Stomach smooth muscle (tissue), 2 donors: ENCODE data around the gene PDE6C.

Experiments used
- H3K27ac ChIP-seq: one replicate; pipeline ENCODE4 v1.7.0; 2013; ENCODE audit warnings: mild to moderate bottlenecking, low read length, inconsistent platforms
- H3K27me3 ChIP-seq, 2 donors: one replicate each; pipeline ENCODE4 v1.7.0; 2013; ENCODE audit warnings: low read length in 2 of 2; ENCODE audit not compliant: insufficient read depth in 2 of 2, control insufficient read depth in 1 of 2
- H3K36me3 ChIP-seq, 2 donors: one replicate each; pipeline ENCODE4 v1.7.0; 2013; ENCODE audit warnings: low read length in 2 of 2; ENCODE audit not compliant: control insufficient read depth in 2 of 2, insufficient read depth in 2 of 2
- H3K4me1 ChIP-seq: one replicate; pipeline ENCODE4 v1.7.0; 2013; ENCODE audit warnings: low read length; ENCODE audit not compliant: control insufficient read depth, insufficient read depth
- H3K4me3 ChIP-seq, 2 donors: one replicate each; pipeline ENCODE4 v1.7.0; 2013; ENCODE audit warnings: low read length in 2 of 2
- H3K9ac ChIP-seq, 2 donors: one replicate each; pipeline ENCODE4 v1.7.0; 2013; ENCODE audit warnings: low read length in 2 of 2, mild to moderate bottlenecking in 1 of 2
- H3K9me3 ChIP-seq, 2 donors: one replicate each; pipeline ENCODE4 v1.7.0; 2013; ENCODE audit warnings: low read length in 2 of 2; ENCODE audit not compliant: control insufficient read depth in 2 of 2
- donor health status: healthy.
- donor health status: Pancreatic carcinoma.

PDE6C gene

GRCh38 chr10:93612311-93612710 is at the start of gene PDE6C:
Gene PDE6C, plus strand, starts transcription at chr10:93612537. Its CDS starts 189 bp downstream, at chr10:93612726.
- no peak within 1 kb of the TSS for H3K4me3 ChIP-seq
- no peaks in the 10 kb centered on the region for H3K36me3 ChIP-seq
- no peak within 1 kb of the TSS for H3K9ac ChIP-seq

GRCh38 chr10:93565446-93565845 is 46.9 kb upstream of the PDE6C start:
- Histone ChIP-seq H3K4me1 (peaks cover 6% of the 10 kb centered on the region), H3K27me3 (peaks cover 16 to 19% of the 10 kb centered on the region in 2 donors), H3K9ac (no peak overlapping the region), H3K4me3 (no peak overlapping the region), H3K9me3 (no peaks in the 10 kb centered on the region), H3K27ac (no peak overlapping the region), H3K36me3 (no peaks in the 10 kb centered on the region)

More at GRCh38 chr10:93612311-93612710, at the start of gene PDE6C:
- no peaks in the 10 kb centered on the region for H3K4me1 ChIP-seq
- no peak within 1 kb of the TSS for H3K27ac ChIP-seq
- no peaks in the 10 kb centered on the region for H3K27me3 ChIP-seq
- peaks cover 0 to 3% of the 10 kb centered on the region in 2 donors for H3K9me3 ChIP-seq

GRCh38 chr10:93566435-93567276 is 45.7 kb upstream of the PDE6C start, which contains the start of gene FFAR4:
Gene FFAR4, plus strand, starts transcription at chr10:93566665. Its CDS starts 56 bp downstream, at chr10:93566721.
- Histone ChIP-seq H3K27me3 (peaks cover 16 to 19% of the 10 kb centered on the region in 2 donors), H3K9ac (no peak within 1 kb of the TSS), H3K4me1 (peaks cover 6% of the 10 kb centered on the region), H3K36me3 (no peaks in the 10 kb centered on the region), H3K4me3 (no peak within 1 kb of the TSS), H3K27ac (no peak within 1 kb of the TSS), H3K9me3 (no peaks in the 10 kb centered on the region)

- Histone ChIP-seq H3K9ac (no peak overlapping the region), H3K4me3 (no peak overlapping the region)
Measured at GRCh38 chr10:93567277-93568104, 44.8 kb upstream of the PDE6C start.

GRCh38 chr10:93568105-93568390 is 44.3 kb upstream of the PDE6C start:
- Histone ChIP-seq H3K36me3 (no peaks in the 10 kb centered on the region), H3K9me3 (no peaks in the 10 kb centered on the region), H3K9ac (no peak overlapping the region), H3K27ac (no peak overlapping the region), H3K4me3 (no peak overlapping the region), H3K27me3 (peaks cover 18 to 19% of the 10 kb centered on the region in 2 donors), H3K4me1 (peaks cover 6% of the 10 kb centered on the region)

More at GRCh38 chr10:93567277-93568104, 44.8 kb upstream of the PDE6C start:
- Histone ChIP-seq H3K36me3 (no peaks in the 10 kb centered on the region), H3K4me1 (peaks cover 6% of the 10 kb centered on the region), H3K27ac (no peak overlapping the region), H3K9me3 (no peaks in the 10 kb centered on the region), H3K27me3 (peaks cover 17 to 19% of the 10 kb centered on the region in 2 donors)

- Histone ChIP-seq H3K9me3 (no peaks in the 10 kb centered on the region), H3K4me1 (peaks cover 6% of the 10 kb centered on the region), H3K36me3 (no peaks in the 10 kb centered on the region), H3K9ac (no peak overlapping the region), H3K4me3 (no peak overlapping the region), H3K27ac (no peak overlapping the region), H3K27me3 (peaks cover 18 to 19% of the 10 kb centered on the region in 2 donors)
Measured at GRCh38 chr10:93570383-93570782, 42.0 kb upstream of the PDE6C start.

- H3K27me3 ChIP-seq, result peaks cover 4 to 8% of the 10 kb centered on the region in 2 donors
- no peak overlapping the region for H3K27ac ChIP-seq
- no peaks in the 10 kb centered on the region for H3K9me3 ChIP-seq
- H3K4me3 ChIP-seq, result no peak overlapping the region
- H3K9ac ChIP-seq, result no peak overlapping the region
- H3K36me3 ChIP-seq, result no peaks in the 10 kb centered on the region
- peaks cover 2% of the 10 kb centered on the region for H3K4me1 ChIP-seq
Measured at GRCh38 chr10:93572606-93573005, 39.7 kb upstream of the PDE6C start.

GRCh38 chr10:93573051-93573909 is 39.1 kb upstream of the PDE6C start:
- Histone ChIP-seq H3K4me1 (no peaks in the 10 kb centered on the region), H3K27me3 (peaks cover 3% of the 10 kb centered on the region in 2 donors), H3K9me3 (no peaks in the 10 kb centered on the region), H3K4me3 (no peak overlapping the region), H3K36me3 (no peaks in the 10 kb centered on the region), H3K9ac (no peak overlapping the region), H3K27ac (no peak overlapping the region)

- H3K36me3 ChIP-seq, result no peaks in the 10 kb centered on the region
- H3K27me3 ChIP-seq, result peaks cover 5 to 7% of the 10 kb centered on the region in 2 donors
- no peak overlapping the region for H3K4me3 ChIP-seq
- no peaks in the 10 kb centered on the region for H3K9me3 ChIP-seq
- H3K9ac ChIP-seq, result no peak overlapping the region
- no peak overlapping the region for H3K27ac ChIP-seq
- H3K4me1 ChIP-seq, result no peaks in the 10 kb centered on the region
Measured at GRCh38 chr10:93573924-93574323, 38.4 kb upstream of the PDE6C start.

GRCh38 chr10:93576888-93577287 is 35.4 kb upstream of the PDE6C start:
- Histone ChIP-seq H3K27me3 (peaks cover 7% of the 10 kb centered on the region in 2 donors), H3K9me3 (peaks cover 6 to 12% of the 10 kb centered on the region in 2 donors), H3K27ac (no peak overlapping the region), H3K9ac (no peak overlapping the region), H3K4me3 (no peak overlapping the region), H3K36me3 (no peaks in the 10 kb centered on the region), H3K4me1 (no peaks in the 10 kb centered on the region)
